ENCODE results near the gene NHLH2. TPM values are rescaled to one million over a fixed set of nuclear protein-coding genes. Genes with fewer than 3 reads are reported as not detected.

NHLH2 gene
- total RNA-seq, 1 experiment from 2014 or later: not detected

- H3K4me3 ChIP-seq (ENCODE audit: low read depth in 2 of 2, low read length in 2 of 2): no peak overlapping the region
- H3K27me3 ChIP-seq (ENCODE audit: control insufficient read depth, insufficient read depth, low read length): no peaks in the 10 kb centered on the region
- no peaks in the 10 kb centered on the region for H3K36me3 ChIP-seq (ENCODE audit: control insufficient read depth, insufficient read depth, low read length)
- H3K9me3 ChIP-seq (ENCODE audit: control insufficient read depth, insufficient read depth, low read depth, low read length): no peaks in the 10 kb centered on the region
- DNase-seq (ENCODE audit: low read depth, low spot score) (no peak), ATAC-seq (no peak)
- intact Hi-C loops (cut with micrococcal nuclease; ENCODE audit: unreplicated experiment) (no loop called here), in situ Hi-C loops (cut with HindIII; ENCODE audit: low pct_unique_long_range_greater_than_20kb, low sequenced_read_pairs) (no loop called here)
- H3K27ac ChIP-seq (ENCODE audit: low read length): no peak overlapping the region
- no peaks in the 10 kb centered on the region for H3K4me1 ChIP-seq (ENCODE audit: control insufficient read depth, insufficient read depth, low read length)
- no TSS peak for BruUV-seq (replicated peaks)
- TF ChIP-seq TCF7L2 (IDR thresholded peaks at IDR 0.05; ENCODE audit: low read depth, low read length) (no peak), CTCF (IDR thresholded peaks at IDR 0.05) (no peak), POLR2AphosphoS5 (IDR thresholded peaks at IDR 0.05; ENCODE audit: low read depth, low read length) (no peak), SIN3A (IDR thresholded peaks at IDR 0.05; ENCODE audit: borderline replicate concordance, insufficient read depth, low read depth, low read length) (no peak)
- TF ChIP-seq, protein P1, sequence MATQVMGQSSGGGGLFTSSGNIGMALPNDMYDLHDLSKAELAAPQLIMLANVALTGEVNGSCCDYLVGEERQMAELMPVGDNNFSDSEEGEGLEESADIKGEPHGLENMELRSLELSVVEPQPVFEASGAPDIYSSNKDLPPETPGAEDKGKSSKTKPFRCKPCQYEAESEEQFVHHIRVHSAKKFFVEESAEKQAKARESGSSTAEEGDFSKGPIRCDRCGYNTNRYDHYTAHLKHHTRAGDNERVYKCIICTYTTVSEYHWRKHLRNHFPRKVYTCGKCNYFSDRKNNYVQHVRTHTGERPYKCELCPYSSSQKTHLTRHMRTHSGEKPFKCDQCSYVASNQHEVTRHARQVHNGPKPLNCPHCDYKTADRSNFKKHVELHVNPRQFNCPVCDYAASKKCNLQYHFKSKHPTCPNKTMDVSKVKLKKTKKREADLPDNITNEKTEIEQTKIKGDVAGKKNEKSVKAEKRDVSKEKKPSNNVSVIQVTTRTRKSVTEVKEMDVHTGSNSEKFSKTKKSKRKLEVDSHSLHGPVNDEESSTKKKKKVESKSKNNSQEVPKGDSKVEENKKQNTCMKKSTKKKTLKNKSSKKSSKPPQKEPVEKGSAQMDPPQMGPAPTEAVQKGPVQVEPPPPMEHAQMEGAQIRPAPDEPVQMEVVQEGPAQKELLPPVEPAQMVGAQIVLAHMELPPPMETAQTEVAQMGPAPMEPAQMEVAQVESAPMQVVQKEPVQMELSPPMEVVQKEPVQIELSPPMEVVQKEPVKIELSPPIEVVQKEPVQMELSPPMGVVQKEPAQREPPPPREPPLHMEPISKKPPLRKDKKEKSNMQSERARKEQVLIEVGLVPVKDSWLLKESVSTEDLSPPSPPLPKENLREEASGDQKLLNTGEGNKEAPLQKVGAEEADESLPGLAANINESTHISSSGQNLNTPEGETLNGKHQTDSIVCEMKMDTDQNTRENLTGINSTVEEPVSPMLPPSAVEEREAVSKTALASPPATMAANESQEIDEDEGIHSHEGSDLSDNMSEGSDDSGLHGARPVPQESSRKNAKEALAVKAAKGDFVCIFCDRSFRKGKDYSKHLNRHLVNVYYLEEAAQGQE (IDR thresholded peaks at IDR 0.05; ENCODE audit: insufficient read depth in 1 of 2, low read depth in 2 of 2, low read length in 1 of 2): no peak
- ChIA-PET CTCF (no interaction called here), POLR2A (no interaction called here)
Measured at GRCh38 chr1:115790846-115791245, 50.1 kb downstream of the NHLH2 start.

GRCh38 chr1:115790356-115790755 is 50.6 kb downstream of the NHLH2 start:
- H3K4me1 ChIP-seq (ENCODE audit: control insufficient read depth, insufficient read depth, low read length): no peaks in the 10 kb centered on the region

More at GRCh38 chr1:115790356-115790755, 50.6 kb downstream of the NHLH2 start:
- BruUV-seq (replicated peaks): no TSS peak
- ATAC-seq (no peak), DNase-seq (ENCODE audit: low read depth, low spot score) (no peak)
- CTCF ChIA-PET: no interaction called here
- intact Hi-C loops (cut with micrococcal nuclease; ENCODE audit: unreplicated experiment) (no loop called here), in situ Hi-C loops (cut with HindIII; ENCODE audit: low pct_unique_long_range_greater_than_20kb, low sequenced_read_pairs) (no loop called here)
- POLR2A ChIA-PET: no interaction called here
- Histone ChIP-seq H3K4me3 (ENCODE audit: low read depth in 2 of 2, low read length in 2 of 2) (no peak overlapping the region), H3K36me3 (ENCODE audit: control insufficient read depth, insufficient read depth, low read length) (no peaks in the 10 kb centered on the region), H3K27me3 (ENCODE audit: control insufficient read depth, insufficient read depth, low read length) (no peaks in the 10 kb centered on the region), H3K9me3 (ENCODE audit: control insufficient read depth, insufficient read depth, low read depth, low read length) (no peaks in the 10 kb centered on the region), H3K27ac (ENCODE audit: low read length) (no peak overlapping the region)
- TF ChIP-seq CTCF (IDR thresholded peaks at IDR 0.05) (no peak), POLR2AphosphoS5 (IDR thresholded peaks at IDR 0.05; ENCODE audit: low read depth, low read length) (no peak), TCF7L2 (IDR thresholded peaks at IDR 0.05; ENCODE audit: low read depth, low read length) (no peak), SIN3A (IDR thresholded peaks at IDR 0.05; ENCODE audit: borderline replicate concordance, insufficient read depth, low read depth, low read length) (no peak)
- TF ChIP-seq, protein P1 (IDR thresholded peaks at IDR 0.05; ENCODE audit: insufficient read depth in 1 of 2, low read depth in 2 of 2, low read length in 1 of 2): no peak

Other genes starting within 250 kb of the NHLH2 start
- gene VANGL1, start 199.2 kb downstream of the NHLH2 start, total RNA-seq (2021; ENCODE audit: unreplicated experiment): 22.7 TPM
- not detected for gene CASQ2, start 72.4 kb downstream of the NHLH2 start, total RNA-seq (2021; ENCODE audit: unreplicated experiment)
- 0.21 TPM for gene SLC22A15, start 135.4 kb upstream of the NHLH2 start, total RNA-seq (2021; ENCODE audit: unreplicated experiment)